ENCODE measurements around the gene ATP13A5.

Gene ATP13A5

DNA sequence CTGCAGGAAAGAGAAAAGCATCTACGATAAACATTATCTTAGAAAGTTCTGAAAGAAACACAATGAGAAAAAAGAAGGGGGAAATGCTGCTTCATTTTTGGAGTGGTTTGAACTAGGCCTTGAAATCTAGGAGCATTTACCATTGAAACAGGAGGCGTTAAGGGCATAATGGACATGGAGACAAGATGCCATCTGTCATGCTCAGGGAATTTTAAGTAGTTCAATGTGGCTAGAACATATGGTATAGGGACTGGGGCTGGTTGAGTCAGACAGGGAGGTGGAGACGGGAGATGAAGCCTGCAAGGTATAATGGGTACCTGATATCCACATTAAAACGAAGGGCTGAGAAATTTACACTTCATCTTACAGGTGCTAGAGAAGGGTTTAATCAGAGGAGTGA lies 147.9 kb downstream of the ATP13A5 start:
- no peak overlapping the region for H3K4me3 ChIP-seq (ENCODE audit: low read depth, low read length)
- TF ChIP-seq POLR2A (IDR thresholded peaks at IDR 0.05; ENCODE audit: extremely low read depth, insufficient read length) (no peak), MYC (IDR thresholded peaks at IDR 0.05; ENCODE audit: low read depth, low read length) (no peak)
- TF ChIP-seq, protein P1, sequence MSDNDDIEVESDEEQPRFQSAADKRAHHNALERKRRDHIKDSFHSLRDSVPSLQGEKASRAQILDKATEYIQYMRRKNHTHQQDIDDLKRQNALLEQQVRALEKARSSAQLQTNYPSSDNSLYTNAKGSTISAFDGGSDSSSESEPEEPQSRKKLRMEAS (IDR thresholded peaks at IDR 0.05; ENCODE audit: low read depth, low read length), result no peak
- TF ChIP-seq, protein P2, sequence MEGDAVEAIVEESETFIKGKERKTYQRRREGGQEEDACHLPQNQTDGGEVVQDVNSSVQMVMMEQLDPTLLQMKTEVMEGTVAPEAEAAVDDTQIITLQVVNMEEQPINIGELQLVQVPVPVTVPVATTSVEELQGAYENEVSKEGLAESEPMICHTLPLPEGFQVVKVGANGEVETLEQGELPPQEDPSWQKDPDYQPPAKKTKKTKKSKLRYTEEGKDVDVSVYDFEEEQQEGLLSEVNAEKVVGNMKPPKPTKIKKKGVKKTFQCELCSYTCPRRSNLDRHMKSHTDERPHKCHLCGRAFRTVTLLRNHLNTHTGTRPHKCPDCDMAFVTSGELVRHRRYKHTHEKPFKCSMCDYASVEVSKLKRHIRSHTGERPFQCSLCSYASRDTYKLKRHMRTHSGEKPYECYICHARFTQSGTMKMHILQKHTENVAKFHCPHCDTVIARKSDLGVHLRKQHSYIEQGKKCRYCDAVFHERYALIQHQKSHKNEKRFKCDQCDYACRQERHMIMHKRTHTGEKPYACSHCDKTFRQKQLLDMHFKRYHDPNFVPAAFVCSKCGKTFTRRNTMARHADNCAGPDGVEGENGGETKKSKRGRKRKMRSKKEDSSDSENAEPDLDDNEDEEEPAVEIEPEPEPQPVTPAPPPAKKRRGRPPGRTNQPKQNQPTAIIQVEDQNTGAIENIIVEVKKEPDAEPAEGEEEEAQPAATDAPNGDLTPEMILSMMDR (IDR thresholded peaks at IDR 0.05; ENCODE audit: low read depth, low read length), result no peak
- DNase-seq (ENCODE audit: low read depth), result no peak

- no peak for DNase-seq (ENCODE audit: low read depth)
- H3K4me3 ChIP-seq (ENCODE audit: low read depth, low read length), result no peak overlapping the region
- TF ChIP-seq, protein P2 (IDR thresholded peaks at IDR 0.05; ENCODE audit: low read depth, low read length), result no peak
- TF ChIP-seq MYC (IDR thresholded peaks at IDR 0.05; ENCODE audit: low read depth, low read length) (no peak), POLR2A (IDR thresholded peaks at IDR 0.05; ENCODE audit: extremely low read depth, insufficient read length) (no peak)
- TF ChIP-seq, protein P1 (IDR thresholded peaks at IDR 0.05; ENCODE audit: low read depth, low read length), result no peak
Observed at GRCh38 chr3:193229851-193230420, 148.6 kb downstream of the ATP13A5 start.

DNA sequence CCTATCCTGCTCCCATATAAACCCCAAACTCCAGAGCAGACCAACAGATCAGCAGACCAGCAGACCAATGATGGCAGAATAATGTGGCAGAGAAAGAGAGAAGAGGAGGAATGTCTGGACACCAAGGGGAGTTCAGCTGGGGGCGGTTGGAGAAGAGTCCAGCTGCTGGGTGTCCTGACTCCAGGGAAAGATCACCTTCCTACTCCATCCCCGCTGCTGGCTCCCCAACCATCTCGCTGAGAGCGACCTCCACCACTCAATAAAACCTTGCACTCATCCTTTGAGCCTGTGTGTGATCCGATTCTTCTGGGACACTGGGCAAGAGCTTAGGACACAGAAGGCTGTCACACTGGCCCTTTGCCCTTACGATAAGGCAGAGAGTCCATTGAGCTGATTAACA lies 150.3 kb downstream of the ATP13A5 start:
- H3K4me3 ChIP-seq (ENCODE audit: low read depth, low read length), result no peak overlapping the region
- TF ChIP-seq, protein P1 (IDR thresholded peaks at IDR 0.05; ENCODE audit: low read depth, low read length), result no peak
- TF ChIP-seq MYC (IDR thresholded peaks at IDR 0.05; ENCODE audit: low read depth, low read length) (no peak), POLR2A (IDR thresholded peaks at IDR 0.05; ENCODE audit: extremely low read depth, insufficient read length) (no peak)
- TF ChIP-seq, protein P2 (IDR thresholded peaks at IDR 0.05; ENCODE audit: low read depth, low read length), result no peak
- no peak for DNase-seq (ENCODE audit: low read depth)

DNA sequence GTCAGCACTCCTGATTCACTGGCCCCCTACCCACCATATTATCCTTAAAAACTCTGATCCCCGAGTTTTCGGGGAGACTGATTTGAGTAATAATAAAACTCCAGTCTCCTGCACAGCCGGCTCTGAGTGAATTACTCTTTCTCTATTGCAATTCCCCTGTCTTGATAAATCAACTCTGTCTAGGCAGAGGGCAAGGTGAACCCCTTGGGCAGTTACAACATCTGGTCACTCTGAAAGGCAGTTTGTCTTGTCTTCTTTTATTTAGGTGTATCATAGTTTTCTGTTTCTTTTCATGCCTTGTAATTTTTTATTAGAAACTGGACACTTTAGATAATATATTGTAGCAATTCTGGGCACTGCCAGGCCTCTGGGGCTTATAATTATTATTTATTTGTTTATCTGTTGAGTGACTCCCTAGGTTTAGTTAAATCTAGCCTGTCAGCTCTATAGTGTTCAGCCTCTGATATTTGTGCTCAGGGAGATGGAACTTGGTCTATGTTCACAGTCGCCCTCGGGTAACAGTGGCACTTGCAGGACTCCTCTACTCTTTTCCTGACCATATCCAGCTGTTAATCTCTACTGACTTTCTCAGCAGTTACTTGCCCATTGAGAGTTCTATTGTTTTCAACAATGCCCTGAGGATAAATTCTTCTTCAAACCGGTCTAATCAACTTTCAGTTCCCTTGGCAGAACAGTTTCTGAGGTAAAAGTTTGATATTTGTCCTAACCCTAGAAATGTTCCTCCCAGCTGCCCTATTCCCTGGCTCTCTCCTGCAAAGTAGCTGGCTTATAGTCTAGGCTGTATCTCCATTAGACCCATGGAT lies 153.0 kb downstream of the ATP13A5 start:
- TF ChIP-seq, protein P2 (IDR thresholded peaks at IDR 0.05; ENCODE audit: low read depth, low read length), result no peak
- TF ChIP-seq POLR2A (IDR thresholded peaks at IDR 0.05; ENCODE audit: extremely low read depth, insufficient read length) (no peak), MYC (IDR thresholded peaks at IDR 0.05; ENCODE audit: low read depth, low read length) (no peak)
- no peak for DNase-seq (ENCODE audit: low read depth)
- no peak overlapping the region for H3K4me3 ChIP-seq (ENCODE audit: low read depth, low read length)
